ENCODE data around the gene ATP2A2. TPM values are rescaled to one million over a fixed set of nuclear protein-coding genes. Genes with fewer than 3 reads are reported as not detected.

Gene ATP2A2
- total RNA-seq, 2 donors from 2014 or later: 52.7 to 61.6 TPM

DNA sequence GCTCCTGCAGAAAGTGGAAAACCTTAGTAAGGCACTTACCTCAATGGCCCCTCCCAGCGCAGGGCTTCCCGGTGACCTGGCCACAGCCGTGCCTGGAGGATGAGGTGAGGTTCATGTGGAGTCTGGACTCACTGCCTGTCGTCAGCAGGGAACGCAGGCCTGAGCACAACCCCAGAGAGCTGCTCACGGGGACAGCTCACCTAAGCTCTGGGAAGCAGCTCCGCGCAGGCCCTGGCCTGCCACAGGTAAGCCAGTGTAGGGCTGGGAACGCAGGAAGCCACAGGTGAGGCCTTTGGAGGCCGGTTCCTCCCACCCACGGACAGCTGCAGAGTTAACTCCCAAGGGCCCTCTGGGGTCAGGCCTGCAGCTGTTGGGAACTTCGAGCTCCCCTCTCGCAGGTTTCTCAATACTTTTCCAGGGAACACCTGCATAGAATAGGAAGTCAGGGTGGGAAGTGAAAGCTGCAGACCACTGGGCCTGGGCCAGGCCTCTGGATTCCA is 89.7 kb downstream of the ATP2A2 start:
- no peak for TF ChIP-seq POLR2A (IDR thresholded peaks at IDR 0.05)
- TF ChIP-seq, protein P1, sequence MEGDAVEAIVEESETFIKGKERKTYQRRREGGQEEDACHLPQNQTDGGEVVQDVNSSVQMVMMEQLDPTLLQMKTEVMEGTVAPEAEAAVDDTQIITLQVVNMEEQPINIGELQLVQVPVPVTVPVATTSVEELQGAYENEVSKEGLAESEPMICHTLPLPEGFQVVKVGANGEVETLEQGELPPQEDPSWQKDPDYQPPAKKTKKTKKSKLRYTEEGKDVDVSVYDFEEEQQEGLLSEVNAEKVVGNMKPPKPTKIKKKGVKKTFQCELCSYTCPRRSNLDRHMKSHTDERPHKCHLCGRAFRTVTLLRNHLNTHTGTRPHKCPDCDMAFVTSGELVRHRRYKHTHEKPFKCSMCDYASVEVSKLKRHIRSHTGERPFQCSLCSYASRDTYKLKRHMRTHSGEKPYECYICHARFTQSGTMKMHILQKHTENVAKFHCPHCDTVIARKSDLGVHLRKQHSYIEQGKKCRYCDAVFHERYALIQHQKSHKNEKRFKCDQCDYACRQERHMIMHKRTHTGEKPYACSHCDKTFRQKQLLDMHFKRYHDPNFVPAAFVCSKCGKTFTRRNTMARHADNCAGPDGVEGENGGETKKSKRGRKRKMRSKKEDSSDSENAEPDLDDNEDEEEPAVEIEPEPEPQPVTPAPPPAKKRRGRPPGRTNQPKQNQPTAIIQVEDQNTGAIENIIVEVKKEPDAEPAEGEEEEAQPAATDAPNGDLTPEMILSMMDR (IDR thresholded peaks at IDR 0.05): no peak
- DNase-seq: no peak
- 80 to 83% methylated on average over 1 to 13 of the region's 13 CpGs for WGBS, 2 donors
- no peak for ATAC-seq
- Histone ChIP-seq H3K9me3 (no peaks in the 10 kb centered on the region), H3K36me3 (replicated peaks in 1 of 2; ENCODE audit: insufficient read depth in 1 of 2, low read depth in 2 of 2) (peaks cover 8 to 11% of the 10 kb centered on the region in 2 donors), H3K27ac (no peak overlapping the region), H3K4me3 (no peak overlapping the region), H3K4me1 (no peaks in the 10 kb centered on the region), H3K27me3 (no peaks in the 10 kb centered on the region)
- intact Hi-C loops (cut with DNase I): no loop called here

DNA sequence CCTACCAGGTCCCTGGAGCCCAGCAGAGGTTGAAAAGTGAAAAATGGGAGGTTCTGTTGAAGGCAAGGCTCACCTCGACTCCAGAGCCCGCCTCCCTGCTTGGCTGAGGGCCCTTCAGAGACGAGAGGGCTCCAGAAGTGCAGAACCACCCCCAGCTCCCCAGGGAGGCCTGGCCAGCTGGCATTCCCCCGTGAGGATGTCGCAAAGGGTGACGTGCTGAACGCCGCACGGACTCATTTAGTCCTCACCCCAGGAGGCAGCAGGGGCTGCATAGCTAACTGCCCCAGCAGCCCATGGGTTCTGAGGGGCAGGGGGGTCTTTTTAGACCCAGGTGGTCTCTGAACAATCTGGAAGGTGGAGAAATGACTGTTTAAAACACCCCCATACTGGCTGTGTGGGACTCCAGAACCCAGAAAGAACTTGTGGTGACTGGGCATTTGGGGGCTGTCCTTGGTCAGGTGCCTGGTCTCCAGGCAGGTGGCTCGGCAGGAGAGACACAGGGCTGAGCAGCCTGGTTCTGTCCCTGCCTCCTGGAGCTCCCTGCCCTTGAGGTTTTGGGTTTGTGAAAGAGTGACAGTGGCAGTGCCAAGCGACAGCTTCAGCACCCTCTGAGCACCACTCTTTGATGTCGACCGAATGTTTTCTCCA is 90.5 kb downstream of the ATP2A2 start:
- DNase-seq (no peak), ATAC-seq (no peak)
- Histone ChIP-seq H3K36me3 (replicated peaks in 1 of 2; ENCODE audit: insufficient read depth in 1 of 2, low read depth in 2 of 2) (peaks cover 8 to 15% of the 10 kb centered on the region in 2 donors), H3K9me3 (no peaks in the 10 kb centered on the region), H3K27ac (no peak overlapping the region), H3K27me3 (no peaks in the 10 kb centered on the region), H3K4me1 (no peaks in the 10 kb centered on the region), H3K4me3 (no peak overlapping the region)
- 50 to 76% methylated on average over 2 to 13 of the region's 13 CpGs for WGBS, 2 donors
- TF ChIP-seq, protein P1 (IDR thresholded peaks at IDR 0.05): no peak
- no peak for TF ChIP-seq POLR2A (IDR thresholded peaks at IDR 0.05)
- intact Hi-C loops (cut with DNase I): no loop called here

DNA sequence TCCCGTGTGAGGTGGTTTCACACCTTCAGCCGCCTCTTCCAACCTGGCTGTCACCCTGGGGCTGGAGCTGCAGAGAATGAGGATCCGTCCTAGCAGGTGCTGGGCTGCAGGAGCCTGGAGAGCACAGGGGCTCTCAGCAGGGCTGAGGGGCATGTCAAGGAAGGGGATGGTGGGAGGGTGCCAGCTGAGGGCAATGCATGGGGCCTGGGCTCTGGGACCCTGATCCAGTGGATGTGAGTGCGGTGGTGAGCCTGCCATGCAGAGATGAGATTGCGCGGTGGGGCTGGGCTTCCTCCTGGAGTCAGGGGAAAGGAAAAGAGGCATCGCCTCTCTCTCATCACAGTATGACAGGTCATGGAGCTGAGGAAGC is 91.0 kb downstream of the ATP2A2 start:
- peaks cover 8 to 15% of the 10 kb centered on the region in 2 donors for H3K36me3 ChIP-seq (replicated peaks in 1 of 2; ENCODE audit: insufficient read depth in 1 of 2, low read depth in 2 of 2)
- no peak overlapping the region for H3K27ac ChIP-seq
- no peak for ATAC-seq
- TF ChIP-seq, protein P1 (IDR thresholded peaks at IDR 0.05): no peak
- TF ChIP-seq POLR2A (IDR thresholded peaks at IDR 0.05): no peak
- intact Hi-C loops (cut with DNase I): no loop called here
- no peaks in the 10 kb centered on the region for H3K27me3 ChIP-seq
- no peak for DNase-seq
- WGBS, 2 donors: 83 to 90% methylated on average over 4 to 7 of the region's 7 CpGs
- H3K9me3 ChIP-seq: no peaks in the 10 kb centered on the region
- H3K4me1 ChIP-seq: no peaks in the 10 kb centered on the region
- no peak overlapping the region for H3K4me3 ChIP-seq

DNA sequence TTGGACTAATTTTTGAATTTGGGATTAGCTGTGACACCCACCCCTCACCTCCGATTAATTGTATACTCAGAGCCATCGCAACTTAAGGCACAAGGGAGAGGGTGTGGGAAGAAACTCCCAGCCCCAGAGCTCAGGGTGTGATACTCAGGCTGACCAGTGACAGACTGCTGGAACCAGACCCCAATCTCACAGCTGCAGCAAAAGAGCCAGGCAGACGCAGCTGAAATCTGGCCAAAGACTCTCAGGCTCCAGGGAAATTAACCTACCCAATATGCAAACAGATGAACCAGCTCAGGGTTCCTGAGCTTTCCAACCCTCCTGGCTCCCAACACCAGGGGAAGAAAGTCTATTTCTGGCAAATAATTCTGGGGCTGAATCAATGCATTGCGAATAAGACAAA is 92.0 kb downstream of the ATP2A2 start:
- H3K9me3 ChIP-seq: no peaks in the 10 kb centered on the region
- no peak for DNase-seq
- H3K36me3 ChIP-seq (replicated peaks in 1 of 2; ENCODE audit: insufficient read depth in 1 of 2, low read depth in 2 of 2): peaks cover 14 to 23% of the 10 kb centered on the region in 2 donors
- no peak for ATAC-seq
- no peak overlapping the region for H3K27ac ChIP-seq
- H3K4me1 ChIP-seq: no peaks in the 10 kb centered on the region
- intact Hi-C loops (cut with DNase I): no loop called here
- H3K4me3 ChIP-seq: no peak overlapping the region
- 82 to 84% methylated on average over 4 of the region's 4 CpGs for WGBS, 2 donors
- no peaks in the 10 kb centered on the region for H3K27me3 ChIP-seq
- TF ChIP-seq POLR2A (IDR thresholded peaks at IDR 0.05): no peak
- TF ChIP-seq, protein P1 (IDR thresholded peaks at IDR 0.05): no peak

DNA sequence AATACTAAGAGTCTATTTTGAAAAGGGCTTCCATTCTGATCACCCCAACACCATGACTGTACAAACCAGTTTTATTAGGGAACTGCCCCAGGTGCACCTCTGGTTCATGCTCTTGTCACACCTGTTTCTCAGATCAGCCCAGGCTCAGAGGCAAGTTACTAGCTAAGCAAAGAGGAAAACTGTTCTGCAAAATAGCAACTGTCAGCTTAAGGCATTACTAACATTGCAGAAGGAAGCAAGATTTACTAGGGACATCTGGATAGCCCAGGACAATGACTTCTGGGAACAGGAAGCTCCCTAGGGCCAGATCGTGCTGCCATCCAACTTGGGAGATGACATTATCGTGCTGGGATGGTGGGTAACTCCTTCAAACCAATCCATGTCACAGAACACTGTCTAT is 92.4 kb downstream of the ATP2A2 start:
- no peak overlapping the region for H3K4me3 ChIP-seq
- no peaks in the 10 kb centered on the region for H3K27me3 ChIP-seq
- intact Hi-C loops (cut with DNase I): no loop called here
- no peak for DNase-seq
- TF ChIP-seq POLR2A (IDR thresholded peaks at IDR 0.05): no peak
- TF ChIP-seq, protein P1 (IDR thresholded peaks at IDR 0.05): no peak
- no peak overlapping the region for H3K27ac ChIP-seq
- ATAC-seq: no peak
- no peaks in the 10 kb centered on the region for H3K9me3 ChIP-seq
- 84 to 87% methylated on average over 2 of the region's 2 CpGs for WGBS, 2 donors
- H3K4me1 ChIP-seq: no peaks in the 10 kb centered on the region
- peaks cover 18 to 26% of the 10 kb centered on the region in 2 donors for H3K36me3 ChIP-seq (replicated peaks in 1 of 2; ENCODE audit: insufficient read depth in 1 of 2, low read depth in 2 of 2)

Data from body of pancreas (tissue), 4 donors.